Panc1 (cell line): Measurements from ENCODE around the gene CCDC146. TPM values are rescaled to one million over a fixed set of nuclear protein-coding genes. Genes with fewer than 3 reads are reported as not detected.

ENCODE experiments used
- ATAC-seq: fragments of 200-7000 bp; cut with Tn5 transposase; 2 replicates; pipeline ENCODE4 v1.9.1; 2020; ENCODE audit warnings: mild to moderate bottlenecking, moderate library complexity
- BruUV-seq: library from RNA; stranded (reverse); fragments of 400-500 nt; replicated peaks from 2 replicates; lab custom pipeline; 2021; lab: Mats Ljungman, UMichigan
- CTCF ChIA-PET: fragments of 300-600 bp; sonication (Branson Sonifier 250); formaldehyde crosslinking; loops from one replicate; lab custom pipeline; 2022; ENCODE audit warnings: antibody characterized with exemption; lab: Charles Lee
- POLR2A ChIA-PET: fragments of 300-600 bp; sonication (Branson Sonifier 250); formaldehyde crosslinking; loops from one replicate; lab custom pipeline; 2022; ENCODE audit warnings: antibody characterized with exemption; lab: Charles Lee
- DNase-seq: peaks from one replicate; pipeline ENCODE4 v3.0.0-alpha.2; 2010; ENCODE audit warnings: low read depth, low spot score
- H3K27ac ChIP-seq: 2 replicates; pipeline ENCODE4 v1.5.1; 2011; ENCODE audit warnings: mild to moderate bottlenecking, low read length, inconsistent platforms
- H3K27me3 ChIP-seq: fragments of 200-500 bp; sonication (Bioruptor generic); 2 replicates; pipeline ENCODE4 v1.6.0; 2014; ENCODE audit warnings: low read length, inconsistent platforms; ENCODE audit not compliant: control insufficient read depth, insufficient read depth
- H3K36me3 ChIP-seq: fragments of 200-500 bp; sonication (Bioruptor generic); 2 replicates; pipeline ENCODE4 v1.5.1; 2014; ENCODE audit warnings: inconsistent platforms, mild to moderate bottlenecking, low read length, moderate library complexity; ENCODE audit not compliant: control insufficient read depth, insufficient read depth
- H3K4me1 ChIP-seq: 2 replicates; pipeline ENCODE4 v1.5.1; 2011; ENCODE audit warnings: inconsistent platforms, mild to moderate bottlenecking, low read length, moderate library complexity; ENCODE audit not compliant: control insufficient read depth, insufficient read depth
- H3K4me3 ChIP-seq, 2 experiments: 2 replicates each; pipeline ENCODE4 v1.5.1; 2011 to 2012; ENCODE audit warnings: low read depth in 2 of 2, low read length in 2 of 2, mild to moderate bottlenecking in 2 of 2, inconsistent platforms in 1 of 2, moderate library complexity in 1 of 2
- H3K9me3 ChIP-seq: fragments of 200-500 bp; sonication (Bioruptor generic); 2 replicates; pipeline ENCODE4 v1.5.1; 2014; ENCODE audit warnings: low read depth, mild to moderate bottlenecking, inconsistent platforms, low read length, moderate library complexity; ENCODE audit not compliant: control insufficient read depth, insufficient read depth
- POLR2AphosphoS5 ChIP-seq: IDR thresholded peaks from 2 replicates; pipeline ENCODE4 v1.6.1; 2012; ENCODE audit warnings: mild to moderate bottlenecking, low read depth, low read length, moderate library complexity
- REST ChIP-seq, 2 experiments: IDR thresholded peaks; 2 replicates each; pipeline ENCODE4 v1.6.1; 2011 to 2012; ENCODE audit warnings: low read depth in 2 of 2, control low read depth in 1 of 2, low read length in 1 of 2, mild to moderate bottlenecking in 1 of 2, moderate library complexity in 1 of 2; ENCODE audit not compliant: insufficient read depth in 1 of 2
- SIN3A ChIP-seq: IDR thresholded peaks from 2 replicates; pipeline ENCODE4 v1.6.1; 2012; ENCODE audit warnings: low read depth, mild to moderate bottlenecking, low read length, moderate library complexity, borderline replicate concordance; ENCODE audit not compliant: insufficient read depth
- TCF7L2 ChIP-seq: IDR thresholded peaks from 2 replicates; pipeline ENCODE4 v1.6.1; 2011; ENCODE audit warnings: mild to moderate bottlenecking, low read depth, low read length, inconsistent platforms
- in situ Hi-C: cut with HindIII; loops from 2 replicates; pipeline ENCODE4 v1.10.0; 2016; ENCODE audit warnings: low sequenced_read_pairs, low pct_unique_long_range_greater_than_20kb
- intact Hi-C: fragments of 100-400 bp; cut with micrococcal nuclease; formaldehyde crosslinking; loops from one replicate; pipeline ENCODE4 v1.10.0; 2022; ENCODE audit not compliant: unreplicated experiment
- total RNA-seq: library from RNA; stranded (reverse); gene quantifications from one replicate; pipeline ENCODE4 v1.2.1, GENCODE V29; 2021; ENCODE audit not compliant: unreplicated experiment
- TF ChIP-seq, protein P1 (sequence below): fragments of 450-650 bp; IDR thresholded peaks from 2 replicates; pipeline ENCODE4 v1.5.1; 2017; ENCODE audit warnings: mild to moderate bottlenecking

CCDC146 gene
- total RNA-seq, 1 experiment from 2014 or later: 1.2 TPM

GRCh38 chr7:77318019-77318418 lies 195.6 kb downstream of the CCDC146 start:
- no peaks in the 10 kb centered on the region for H3K36me3 ChIP-seq

GRCh38 chr7:77320137-77320536 lies 197.7 kb downstream of the CCDC146 start:
- H3K27me3 ChIP-seq: no peaks in the 10 kb centered on the region
- in situ Hi-C loops (no loop called here), intact Hi-C loops (no loop called here)
- H3K4me1 ChIP-seq: no peaks in the 10 kb centered on the region
- ATAC-seq (no peak), DNase-seq (no peak)
- CTCF ChIA-PET: interaction anchor here (0.6 kb wide), 1 partner anchor 92 kb away, joined by 3 read pairs; no protein-coding TSS in a partner anchor
- no peak overlapping the region for H3K4me3 ChIP-seq
- H3K27ac ChIP-seq: no peak overlapping the region
- no peaks in the 10 kb centered on the region for H3K9me3 ChIP-seq
- BruUV-seq: no TSS peak
- POLR2A ChIA-PET: no interaction called here
- no peak for TF ChIP-seq POLR2AphosphoS5
- no peak for TF ChIP-seq SIN3A
- no peak for TF ChIP-seq REST (IDR thresholded peaks at IDR 0.05; ENCODE audit: insufficient read depth in 1 of 2, low read depth in 2 of 2, low read length in 1 of 2)
- no peaks in the 10 kb centered on the region for H3K36me3 ChIP-seq

More at GRCh38 chr7:77318019-77318418, 195.6 kb downstream of the CCDC146 start:
- Histone ChIP-seq H3K27ac (no peak overlapping the region), H3K27me3 (no peaks in the 10 kb centered on the region), H3K9me3 (no peaks in the 10 kb centered on the region), H3K4me3 (no peak overlapping the region), H3K4me1 (no peaks in the 10 kb centered on the region)
- in situ Hi-C loops: no loop called here
- no peak for ATAC-seq
- CTCF ChIA-PET: no interaction called here
- no peak for DNase-seq
- POLR2A ChIA-PET: no interaction called here
- TF ChIP-seq, protein P1, sequence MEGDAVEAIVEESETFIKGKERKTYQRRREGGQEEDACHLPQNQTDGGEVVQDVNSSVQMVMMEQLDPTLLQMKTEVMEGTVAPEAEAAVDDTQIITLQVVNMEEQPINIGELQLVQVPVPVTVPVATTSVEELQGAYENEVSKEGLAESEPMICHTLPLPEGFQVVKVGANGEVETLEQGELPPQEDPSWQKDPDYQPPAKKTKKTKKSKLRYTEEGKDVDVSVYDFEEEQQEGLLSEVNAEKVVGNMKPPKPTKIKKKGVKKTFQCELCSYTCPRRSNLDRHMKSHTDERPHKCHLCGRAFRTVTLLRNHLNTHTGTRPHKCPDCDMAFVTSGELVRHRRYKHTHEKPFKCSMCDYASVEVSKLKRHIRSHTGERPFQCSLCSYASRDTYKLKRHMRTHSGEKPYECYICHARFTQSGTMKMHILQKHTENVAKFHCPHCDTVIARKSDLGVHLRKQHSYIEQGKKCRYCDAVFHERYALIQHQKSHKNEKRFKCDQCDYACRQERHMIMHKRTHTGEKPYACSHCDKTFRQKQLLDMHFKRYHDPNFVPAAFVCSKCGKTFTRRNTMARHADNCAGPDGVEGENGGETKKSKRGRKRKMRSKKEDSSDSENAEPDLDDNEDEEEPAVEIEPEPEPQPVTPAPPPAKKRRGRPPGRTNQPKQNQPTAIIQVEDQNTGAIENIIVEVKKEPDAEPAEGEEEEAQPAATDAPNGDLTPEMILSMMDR: no peak
- TF ChIP-seq SIN3A (no peak), TCF7L2 (no peak), REST (IDR thresholded peaks at IDR 0.05; ENCODE audit: insufficient read depth in 1 of 2, low read depth in 2 of 2, low read length in 1 of 2) (no peak), POLR2AphosphoS5 (no peak)
- no TSS peak for BruUV-seq
- intact Hi-C loops: no loop called here
